Activated CD8-positive, alpha-beta T cell treated with anti-CD3 and anti-CD28 coated beads for 36 hours (primary cell): Measurements from ENCODE around the gene SCN10A. TPM values are rescaled to one million over a fixed set of nuclear protein-coding genes. Genes with fewer than 3 reads are reported as not detected.

ENCODE experiments used
- ATAC-seq: fragments of 200-7000 bp; cut with Tn5 transposase; one replicate; pipeline ENCODE4 v1.10.0; 2021; ENCODE audit warnings: mild to moderate bottlenecking, moderate library complexity
- CTCF ChIA-PET: fragments of 350-600 bp; sonication (Branson Sonifier 250); formaldehyde crosslinking; loops from one replicate; lab custom pipeline; 2021; ENCODE audit warnings: antibody characterized with exemption; lab: Charles Lee
- POLR2A ChIA-PET: fragments of 350-600 bp; sonication (Branson Sonifier 250); formaldehyde crosslinking; loops from one replicate; lab custom pipeline; 2021; ENCODE audit warnings: antibody characterized with exemption; lab: Charles Lee
- DNase-seq: peaks from one replicate; pipeline ENCODE4 v3.0.0-alpha.2; 2020
- H3K27ac Mint-ChIP-seq: one replicate; pipeline ENCODE4 v1.8.0; 2021; ENCODE audit warnings: mild to moderate bottlenecking, mixed read lengths
- H3K27me3 Mint-ChIP-seq: one replicate; pipeline ENCODE4 v1.8.0; 2021; ENCODE audit warnings: mixed read lengths
- H3K36me3 Mint-ChIP-seq: one replicate; pipeline ENCODE4 v1.8.0; 2021; ENCODE audit warnings: low read depth, mixed read lengths
- H3K4me1 Mint-ChIP-seq: one replicate; pipeline ENCODE4 v1.8.0; 2021; ENCODE audit warnings: low read depth, mixed read lengths
- H3K4me3 Mint-ChIP-seq: one replicate; pipeline ENCODE4 v1.8.0; 2021; ENCODE audit warnings: mild to moderate bottlenecking, moderate library complexity, mixed read lengths
- H3K9me3 Mint-ChIP-seq: one replicate; pipeline ENCODE4 v1.8.0; 2021; ENCODE audit warnings: mixed read lengths
- intact Hi-C: fragments of 100-400 bp; cut with micrococcal nuclease; formaldehyde crosslinking; loops from one replicate; pipeline ENCODE4 v1.10.0; 2022
- total RNA-seq, 2 experiments: library from RNA; stranded (reverse); gene quantifications; one replicate each; pipeline ENCODE4 v1.2.3, GENCODE V29; 2021
- TF ChIP-seq, protein P1 (sequence below): fragments of 200-600 bp; IDR thresholded peaks from one replicate; pipeline ENCODE4 v1.8.0; 2022; ENCODE audit warnings: antibody characterized with exemption, mild to moderate bottlenecking

Gene SCN10A
- total RNA-seq, 2 experiments from 2014 or later: not detected

DNA sequence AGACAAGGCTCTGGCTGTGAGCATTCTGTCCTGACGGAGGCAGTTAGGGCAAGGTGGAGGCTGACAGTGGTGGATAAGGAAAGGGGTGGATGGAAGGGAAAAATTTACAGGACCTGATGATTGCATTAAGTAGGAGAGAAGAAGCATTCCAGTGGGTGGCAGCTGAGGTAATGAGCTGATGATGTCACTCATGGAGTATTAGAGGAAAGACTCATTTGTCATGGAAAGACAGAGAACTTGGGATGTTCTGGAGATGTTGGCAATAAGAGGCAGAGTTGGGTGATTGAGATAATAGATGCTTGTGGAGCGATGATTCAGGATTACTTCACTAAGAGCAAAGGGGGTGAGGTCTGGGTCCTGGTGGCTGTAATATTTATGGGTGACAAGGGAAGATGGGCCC, 102.9 kb downstream of the SCN10A start:
- POLR2A ChIA-PET: interaction anchor here (0.6 kb wide), 1 partner anchor 574 kb away, joined by 4 read pairs; no protein-coding TSS in a partner anchor
- DNase-seq (no peak), ATAC-seq (no peak)
- Mint-ChIP-seq H3K4me1 (no peaks in the 10 kb centered on the region), H3K9me3 (no peaks in the 10 kb centered on the region), H3K27ac (no peak overlapping the region), H3K4me3 (no peak overlapping the region), H3K36me3 (no peaks in the 10 kb centered on the region), H3K27me3 (peaks cover 17% of the 10 kb centered on the region)
- CTCF ChIA-PET: no interaction called here
- intact Hi-C loops: no loop called here
- TF ChIP-seq, protein P1, sequence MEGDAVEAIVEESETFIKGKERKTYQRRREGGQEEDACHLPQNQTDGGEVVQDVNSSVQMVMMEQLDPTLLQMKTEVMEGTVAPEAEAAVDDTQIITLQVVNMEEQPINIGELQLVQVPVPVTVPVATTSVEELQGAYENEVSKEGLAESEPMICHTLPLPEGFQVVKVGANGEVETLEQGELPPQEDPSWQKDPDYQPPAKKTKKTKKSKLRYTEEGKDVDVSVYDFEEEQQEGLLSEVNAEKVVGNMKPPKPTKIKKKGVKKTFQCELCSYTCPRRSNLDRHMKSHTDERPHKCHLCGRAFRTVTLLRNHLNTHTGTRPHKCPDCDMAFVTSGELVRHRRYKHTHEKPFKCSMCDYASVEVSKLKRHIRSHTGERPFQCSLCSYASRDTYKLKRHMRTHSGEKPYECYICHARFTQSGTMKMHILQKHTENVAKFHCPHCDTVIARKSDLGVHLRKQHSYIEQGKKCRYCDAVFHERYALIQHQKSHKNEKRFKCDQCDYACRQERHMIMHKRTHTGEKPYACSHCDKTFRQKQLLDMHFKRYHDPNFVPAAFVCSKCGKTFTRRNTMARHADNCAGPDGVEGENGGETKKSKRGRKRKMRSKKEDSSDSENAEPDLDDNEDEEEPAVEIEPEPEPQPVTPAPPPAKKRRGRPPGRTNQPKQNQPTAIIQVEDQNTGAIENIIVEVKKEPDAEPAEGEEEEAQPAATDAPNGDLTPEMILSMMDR: no peak

DNA sequence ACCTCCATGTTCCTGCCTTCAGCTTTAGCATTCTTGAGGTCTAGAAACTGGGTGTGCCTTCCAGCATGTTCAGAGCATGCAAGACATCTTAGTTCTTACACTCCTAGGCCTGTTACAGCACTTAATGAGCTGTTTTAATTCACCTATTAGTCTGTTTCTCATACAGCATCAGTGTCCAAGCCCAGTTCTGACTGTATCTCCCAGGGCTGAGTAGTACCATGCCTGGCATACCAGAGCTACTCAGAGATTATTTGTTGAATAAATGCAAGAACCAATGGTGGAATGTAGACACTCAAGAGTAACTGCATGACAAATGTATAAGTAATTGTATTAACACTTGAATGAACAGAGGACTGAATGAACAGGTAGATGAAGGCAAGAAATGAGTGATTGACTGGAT, 104.7 kb downstream of the SCN10A start:
- Mint-ChIP-seq H3K36me3 (no peaks in the 10 kb centered on the region), H3K4me3 (no peak overlapping the region), H3K27ac (no peak overlapping the region), H3K4me1 (no peaks in the 10 kb centered on the region), H3K9me3 (no peaks in the 10 kb centered on the region), H3K27me3 (peaks cover 21% of the 10 kb centered on the region)
- intact Hi-C loops: no loop called here
- DNase-seq: no peak
- POLR2A ChIA-PET: interaction anchor here (1.4 kb wide), 1 partner anchor 48 kb away, joined by 3 read pairs; no protein-coding TSS in a partner anchor
- CTCF ChIA-PET: no interaction called here
- TF ChIP-seq, protein P1: no peak
- ATAC-seq: no peak

DNA sequence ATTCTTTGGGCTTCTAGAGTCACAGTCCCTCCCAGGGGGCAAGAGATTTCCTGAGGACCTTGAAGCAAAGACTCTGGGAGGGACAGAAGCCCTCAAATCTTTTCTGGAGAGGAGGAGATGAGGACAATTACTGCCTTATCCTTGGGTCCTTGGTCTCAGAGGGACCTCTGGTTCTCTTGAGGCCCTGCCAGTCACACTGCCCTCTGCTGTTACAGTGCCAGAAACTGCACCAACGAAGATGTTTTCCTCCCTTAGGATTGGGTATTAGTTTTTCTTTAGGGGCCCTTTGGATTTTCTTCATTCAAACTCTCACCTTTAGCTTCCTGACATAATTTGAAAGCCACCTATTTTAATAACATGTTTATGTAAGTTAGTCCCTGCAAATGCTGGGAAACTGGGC, 108.3 kb downstream of the SCN10A start:
- POLR2A ChIA-PET: no interaction called here
- no peak for DNase-seq
- Mint-ChIP-seq H3K4me1 (no peaks in the 10 kb centered on the region), H3K27ac (no peak overlapping the region), H3K4me3 (no peak overlapping the region), H3K27me3 (peaks cover 15% of the 10 kb centered on the region), H3K9me3 (no peaks in the 10 kb centered on the region), H3K36me3 (no peaks in the 10 kb centered on the region)
- no peak for ATAC-seq
- intact Hi-C loops: no loop called here
- TF ChIP-seq, protein P1: no peak
- CTCF ChIA-PET: no interaction called here

DNA sequence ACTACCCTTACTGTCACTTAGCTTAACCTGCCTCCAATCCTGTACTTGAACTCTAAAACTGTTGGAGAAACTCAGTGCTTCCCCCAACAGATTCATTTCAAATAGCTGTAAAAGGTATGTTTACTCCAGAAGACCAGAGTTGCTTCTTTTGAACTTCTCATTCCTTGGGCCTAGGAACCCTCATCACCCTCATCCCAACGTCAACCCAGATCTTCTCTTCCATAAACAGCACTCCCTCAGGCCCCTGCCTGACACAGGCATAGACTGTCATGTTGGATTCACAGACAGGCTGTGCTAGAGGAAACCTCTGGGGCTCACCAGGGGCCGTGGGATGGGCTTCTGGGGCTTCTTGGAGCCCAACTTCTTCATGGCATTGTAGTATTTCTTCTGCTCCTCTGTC, 109.1 kb downstream of the SCN10A start:
- H3K27me3 Mint-ChIP-seq: peaks cover 15% of the 10 kb centered on the region
- H3K36me3 Mint-ChIP-seq: no peaks in the 10 kb centered on the region
- TF ChIP-seq, protein P1: no peak
- ATAC-seq (no peak), DNase-seq (no peak)
- no peak overlapping the region for H3K27ac Mint-ChIP-seq
- no peaks in the 10 kb centered on the region for H3K4me1 Mint-ChIP-seq
- no peak overlapping the region for H3K4me3 Mint-ChIP-seq
- intact Hi-C loops: no loop called here
- no peaks in the 10 kb centered on the region for H3K9me3 Mint-ChIP-seq
- ChIA-PET CTCF (no interaction called here), POLR2A (no interaction called here)

DNA sequence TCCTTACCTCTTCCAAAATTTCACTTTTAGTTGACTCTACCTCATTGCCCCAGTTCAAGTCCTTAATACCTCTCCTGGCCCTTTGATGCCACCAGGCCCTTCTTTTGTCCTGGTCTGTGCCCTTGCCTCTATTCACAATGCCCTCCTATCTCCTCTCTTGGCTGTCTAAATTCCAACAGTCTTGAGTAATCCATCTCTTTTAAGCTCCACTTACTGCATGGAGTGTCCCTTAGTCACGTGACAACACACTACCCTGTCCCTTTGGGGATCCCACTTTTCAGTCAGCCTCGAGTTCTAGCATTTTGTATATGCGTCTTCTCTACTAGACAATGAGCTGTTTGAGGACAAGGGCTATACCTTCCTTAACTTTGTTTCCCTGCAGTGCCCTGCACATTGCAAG, 113.8 kb downstream of the SCN10A start:
- Mint-ChIP-seq H3K27ac (no peak overlapping the region), H3K27me3 (peaks cover 4% of the 10 kb centered on the region), H3K36me3 (no peaks in the 10 kb centered on the region), H3K4me1 (no peaks in the 10 kb centered on the region), H3K4me3 (no peak overlapping the region), H3K9me3 (no peaks in the 10 kb centered on the region)
- ChIA-PET POLR2A (no interaction called here), CTCF (interaction anchor here (1.6 kb wide), 1 partner anchor 181 kb away, joined by 4 read pairs; no protein-coding TSS in a partner anchor)
- ATAC-seq: no peak
- intact Hi-C loops: no loop called here
- DNase-seq: no peak
- TF ChIP-seq, protein P1: no peak
